Smooth muscle cell (in vitro differentiated cells): ENCODE data around the gene SLC9A3. TPM values are rescaled to one million over a fixed set of nuclear protein-coding genes. Genes with fewer than 3 reads are reported as not detected.

Experiments used
- DNase-seq: peaks from one replicate; lab custom pipeline; 2025; ENCODE audit not compliant: unreplicated experiment; lab: John Stamatoyannopoulos, UW
- H2AFZ ChIP-seq: fragments of 200-600 bp; sonication (generic); 2 replicates; pipeline ENCODE4 v1.6.0; 2016; ENCODE audit warnings: antibody characterized with exemption, low read depth, mild to moderate bottlenecking
- H3F3A ChIP-seq: fragments of 200-600 bp; sonication (generic); 2 replicates; pipeline ENCODE4 v1.6.0; 2017; ENCODE audit warnings: antibody characterized with exemption, low read depth
- H3K27ac ChIP-seq: fragments of 200-600 bp; sonication (generic); 2 replicates; pipeline ENCODE4 v1.5.1; 2016; ENCODE audit warnings: low read depth, mild to moderate bottlenecking
- H3K27me3 ChIP-seq: fragments of 200-600 bp; sonication (generic); 2 replicates; pipeline ENCODE4 v1.6.1; 2016; ENCODE audit warnings: low read depth, mild to moderate bottlenecking
- H3K36me3 ChIP-seq: fragments of 200-600 bp; sonication (generic); 2 replicates; pipeline ENCODE4 v1.5.1; 2016; ENCODE audit warnings: low read depth
- H3K4me1 ChIP-seq: fragments of 200-600 bp; sonication (generic); 2 replicates; pipeline ENCODE4 v1.5.1; 2016; ENCODE audit warnings: low read depth
- H3K4me2 ChIP-seq: fragments of 200-600 bp; sonication (generic); 2 replicates; pipeline ENCODE4 v1.6.0; 2016; ENCODE audit warnings: mild to moderate bottlenecking
- H3K4me3 ChIP-seq: fragments of 200-600 bp; sonication (generic); 2 replicates; pipeline ENCODE4 v1.5.1; 2016; ENCODE audit warnings: mild to moderate bottlenecking
- H3K79me2 ChIP-seq: fragments of 200-600 bp; sonication (generic); 2 replicates; pipeline ENCODE4 v1.6.0; 2016; ENCODE audit warnings: low read depth, mild to moderate bottlenecking
- H3K9ac ChIP-seq: fragments of 200-600 bp; sonication (generic); 2 replicates; pipeline ENCODE4 v1.6.0; 2016; ENCODE audit warnings: low read depth
- H3K9me3 ChIP-seq: fragments of 200-600 bp; sonication (generic); replicated peaks from 2 replicates; pipeline ENCODE4 v1.5.1; 2016; ENCODE audit warnings: low read depth
- H4K20me1 ChIP-seq: fragments of 200-600 bp; sonication (generic); 2 replicates; pipeline ENCODE4 v1.6.0; 2016; ENCODE audit warnings: low read depth
- CTCF ChIP-seq: fragments of 200-600 bp; sonication (generic); IDR thresholded peaks from 2 replicates; pipeline ENCODE4 v1.5.1; 2017; ENCODE audit warnings: borderline replicate concordance, mild to moderate bottlenecking, antibody characterized with exemption; ENCODE audit not compliant: insufficient read depth, poor library complexity, severe bottlenecking
- WGBS: methylation state at CpG from one replicate; pipeline ENCODE4 v1.1.7; 2016; ENCODE audit warnings: low lambda C conversion rate; 5-methylcytosine and 5-hydroxymethylcytosine counted together
- polyA plus RNA-seq: library from polyadenylated mRNA; unstranded; fragments of >200 nt; fragmentation: Nextera tagmentation; extraction: Ambion mirVana; gene quantifications from 2 replicates; pipeline ENCODE4 v1.2.1, GENCODE V29; 2016
- total RNA-seq: library from RNA; depleted of rRNA; stranded (reverse); fragments of >200 nt; gene quantifications from 2 replicates; pipeline ENCODE4 v1.2.3, GENCODE V29; 2014

The SLC9A3 gene
- total and polyA plus RNA-seq, 2 experiments from 2014 or later: 1.1 to 1.8 TPM

GRCh38 chr5:423626-424261, 100.5 kb downstream of the SLC9A3 start:
- 93% methylated on average over 22 of the region's 24 CpGs for WGBS
- Histone ChIP-seq H3K4me1 (no peaks in the 10 kb centered on the region), H3K9ac (no peak overlapping the region), H2AFZ (no peak overlapping the region), H3K9me3 (no peaks in the 10 kb centered on the region), H3F3A (no peaks in the 10 kb centered on the region), H3K27ac (no peak overlapping the region), H4K20me1 (no peaks in the 10 kb centered on the region), H3K27me3 (no peaks in the 10 kb centered on the region), H3K79me2 (no peaks in the 10 kb centered on the region), H3K36me3 (no peaks in the 10 kb centered on the region), H3K4me2 (no peak overlapping the region), H3K4me3 (no peak overlapping the region)
- TF ChIP-seq CTCF: no peak
- no peak for DNase-seq

GRCh38 chr5:423233-423565, 101.0 kb downstream of the SLC9A3 start:
- Histone ChIP-seq H3K27me3 (no peaks in the 10 kb centered on the region), H3K4me3 (no peak overlapping the region), H3K9ac (no peak overlapping the region), H3K9me3 (no peaks in the 10 kb centered on the region), H3K79me2 (no peaks in the 10 kb centered on the region), H3K4me2 (no peak overlapping the region), H3F3A (no peaks in the 10 kb centered on the region), H3K36me3 (no peaks in the 10 kb centered on the region), H2AFZ (no peak overlapping the region), H4K20me1 (no peaks in the 10 kb centered on the region), H3K4me1 (peaks cover 4% of the 10 kb centered on the region), H3K27ac (no peak overlapping the region)
- 95% methylated on average over 9 of the region's 9 CpGs for WGBS
- DNase-seq: no peak
- no peak for TF ChIP-seq CTCF

- Histone ChIP-seq H3K79me2 (no peaks in the 10 kb centered on the region), H3K4me3 (no peak overlapping the region), H3F3A (no peaks in the 10 kb centered on the region), H4K20me1 (no peaks in the 10 kb centered on the region), H3K4me2 (no peak overlapping the region), H3K4me1 (peaks cover 8% of the 10 kb centered on the region), H3K27ac (no peak overlapping the region), H3K9me3 (no peaks in the 10 kb centered on the region), H3K36me3 (no peaks in the 10 kb centered on the region), H3K9ac (no peak overlapping the region), H2AFZ (no peak overlapping the region), H3K27me3 (no peaks in the 10 kb centered on the region)
- no peak for TF ChIP-seq CTCF
- no peak for DNase-seq
- 92% methylated on average over 32 of the region's 32 CpGs for WGBS
These were observed 101.7 kb downstream of the SLC9A3 start for GRCh38 chr5:422323-423232.
